Mesodermal cell (in vitro differentiated cells): ENCODE measurements around the gene TLX1.
"Not testable (repeated sequence)": the region's sequence is repeated elsewhere in the genome, so short reads cannot be mapped to it uniquely, and the experiment has no call there.

Experiments
- H3K27ac ChIP-seq: 2 replicates; pipeline ENCODE4 v1.7.0; 2013; ENCODE audit warnings: mild to moderate bottlenecking, low read depth, low read length, moderate library complexity; ENCODE audit not compliant: severe bottlenecking
- H3K36me3 ChIP-seq: 2 replicates; pipeline ENCODE4 v1.7.1; 2013; ENCODE audit warnings: mild to moderate bottlenecking, low read length, moderate library complexity; ENCODE audit not compliant: control insufficient read depth, insufficient read depth
- H3K4me1 ChIP-seq: one replicate; pipeline ENCODE4 v1.7.1; 2013; ENCODE audit warnings: mild to moderate bottlenecking, low read length; ENCODE audit not compliant: insufficient read depth, control insufficient read depth, poor library complexity, severe bottlenecking
- H3K4me3 ChIP-seq: 2 replicates; pipeline ENCODE4 v1.7.0; 2013; ENCODE audit warnings: low read length, control low read depth, mild to moderate bottlenecking; ENCODE audit not compliant: insufficient read depth, poor library complexity, severe bottlenecking; ENCODE audit errors: extremely low read depth
- H3K9me3 ChIP-seq: 2 replicates; pipeline ENCODE4 v1.7.1; 2013; ENCODE audit warnings: mild to moderate bottlenecking, low read length, moderate library complexity; ENCODE audit not compliant: control insufficient read depth
- WGBS, 2 experiments: methylation state at CpG; one replicate each; pipeline ENCODE4 v1.1.5; 2013; ENCODE audit warnings: missing lambda C conversion rate in 2 of 2; ENCODE audit not compliant: insufficient coverage in 2 of 2; 5-methylcytosine and 5-hydroxymethylcytosine counted together

TLX1 gene

DNA sequence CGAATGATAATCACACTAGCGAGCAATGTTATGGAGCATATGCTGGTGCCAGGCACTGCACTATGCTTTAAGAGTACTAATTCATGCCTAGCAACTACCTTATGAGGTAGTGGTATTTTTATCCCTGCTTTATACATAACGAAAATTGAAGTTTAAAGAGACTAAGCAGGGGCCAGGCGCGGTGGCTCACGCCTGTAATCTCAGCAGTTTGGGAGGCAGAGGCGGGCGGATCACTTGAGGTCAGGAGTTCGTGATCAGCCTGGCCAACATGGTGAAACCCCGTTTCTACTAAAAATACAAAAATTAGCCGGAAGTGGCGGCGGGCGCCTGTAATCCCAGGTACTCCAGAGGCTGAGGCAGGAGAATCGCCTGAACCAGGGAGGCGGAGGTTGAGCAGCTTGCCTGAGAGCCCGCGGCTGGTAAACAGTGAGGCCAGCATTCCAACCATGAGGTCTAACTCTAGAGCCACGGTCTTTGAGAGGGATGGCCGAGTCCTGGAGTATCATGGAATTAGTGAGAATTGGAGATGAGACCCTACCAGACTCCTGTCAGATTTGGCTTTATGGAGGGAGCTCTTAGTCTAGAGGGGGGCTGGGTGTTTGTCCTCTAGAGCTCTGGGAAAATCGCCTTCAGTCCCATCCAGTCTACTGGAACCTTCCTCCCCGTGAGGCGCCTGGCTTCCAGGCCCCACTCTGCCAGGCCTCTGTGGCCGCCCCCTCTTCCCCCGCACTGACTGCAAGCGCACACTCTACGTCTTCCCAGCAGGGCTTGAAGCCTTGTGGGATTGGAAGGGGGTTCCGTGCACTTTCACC, 11.6 kb downstream of the TLX1 start:
- no peaks in the 10 kb centered on the region for H3K36me3 ChIP-seq
- no peaks in the 10 kb centered on the region for H3K9me3 ChIP-seq
- H3K4me1 ChIP-seq = peaks cover 16% of the 10 kb centered on the region
- no peak overlapping the region for H3K27ac ChIP-seq
- H3K4me3 ChIP-seq = no peak overlapping the region
- WGBS, 2 experiments = 30 to 36% methylated on average over 17 to 19 of the region's 28 CpGs

DNA sequence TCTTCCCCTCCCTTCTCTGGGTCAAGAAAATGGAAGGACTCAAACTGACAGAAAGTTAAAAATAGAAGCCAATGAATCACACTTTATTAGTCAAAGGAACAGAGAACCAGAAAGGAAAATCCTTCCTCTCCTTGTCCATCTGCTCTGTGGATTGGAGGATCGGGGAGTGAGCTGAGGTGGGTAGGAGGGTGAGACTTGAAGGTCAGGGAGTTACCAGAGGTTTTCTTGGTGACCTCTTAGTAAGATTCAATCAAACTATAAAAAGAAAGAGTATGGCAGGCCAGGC, 12.2 kb downstream of the TLX1 start:
- WGBS, 2 experiments = no CpG with 5 or more reads among the region's 1 CpG
- peaks cover 16% of the 10 kb centered on the region for H3K4me1 ChIP-seq
- no peak overlapping the region for H3K4me3 ChIP-seq
- H3K9me3 ChIP-seq = no peaks in the 10 kb centered on the region
- H3K27ac ChIP-seq = no peak overlapping the region
- H3K36me3 ChIP-seq = no peaks in the 10 kb centered on the region

DNA sequence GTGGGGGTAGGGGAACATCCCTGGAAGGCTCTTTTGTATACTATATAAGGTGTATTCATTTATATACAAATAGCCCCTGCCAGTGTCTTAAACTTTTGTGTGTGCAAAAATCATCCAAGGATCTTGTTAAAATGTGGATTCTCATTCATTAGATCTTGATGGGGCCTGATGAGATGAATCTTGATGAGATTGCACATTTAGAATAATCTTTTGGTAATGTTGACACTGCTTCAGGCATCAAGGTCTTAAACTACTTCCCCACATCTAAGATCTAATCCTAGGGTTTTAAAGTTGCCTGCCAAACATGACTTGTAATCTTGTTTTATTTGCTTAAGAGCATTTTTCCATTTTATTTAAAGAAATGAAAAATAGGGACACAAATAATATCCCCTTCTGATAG, 13.0 kb downstream of the TLX1 start:
- Histone ChIP-seq H3K36me3 (no peaks in the 10 kb centered on the region), H3K9me3 (no peaks in the 10 kb centered on the region), H3K27ac (no peak overlapping the region), H3K4me3 (no peak overlapping the region), H3K4me1 (peaks cover 16% of the 10 kb centered on the region)

DNA sequence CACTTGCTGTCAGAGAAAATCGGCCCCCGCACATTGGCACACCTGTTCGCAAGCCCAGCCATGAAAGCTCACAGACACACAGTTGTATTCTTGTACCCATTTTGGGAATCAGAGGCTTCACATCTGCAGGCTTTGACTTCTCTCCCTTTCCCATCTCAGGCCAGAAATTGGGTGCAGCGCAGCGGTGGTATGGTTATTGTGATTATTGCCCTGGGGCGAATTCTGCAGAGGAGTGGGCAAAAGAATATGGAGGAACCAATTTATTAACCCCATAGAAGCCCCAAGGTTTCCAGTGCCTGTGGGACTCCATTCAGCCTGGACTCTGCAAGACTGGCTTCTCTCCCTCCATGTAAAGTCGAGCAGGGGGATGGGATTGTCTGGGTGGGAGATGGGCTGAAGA, 14.0 kb downstream of the TLX1 start:
- no peak overlapping the region for H3K4me3 ChIP-seq
- no peaks in the 10 kb centered on the region for H3K36me3 ChIP-seq
- H3K4me1 ChIP-seq = peaks cover 14% of the 10 kb centered on the region
- H3K9me3 ChIP-seq = no peaks in the 10 kb centered on the region
- H3K27ac ChIP-seq = no peak overlapping the region
- WGBS, 2 experiments = 85 to 93% methylated on average over 3 of the region's 7 CpGs

DNA sequence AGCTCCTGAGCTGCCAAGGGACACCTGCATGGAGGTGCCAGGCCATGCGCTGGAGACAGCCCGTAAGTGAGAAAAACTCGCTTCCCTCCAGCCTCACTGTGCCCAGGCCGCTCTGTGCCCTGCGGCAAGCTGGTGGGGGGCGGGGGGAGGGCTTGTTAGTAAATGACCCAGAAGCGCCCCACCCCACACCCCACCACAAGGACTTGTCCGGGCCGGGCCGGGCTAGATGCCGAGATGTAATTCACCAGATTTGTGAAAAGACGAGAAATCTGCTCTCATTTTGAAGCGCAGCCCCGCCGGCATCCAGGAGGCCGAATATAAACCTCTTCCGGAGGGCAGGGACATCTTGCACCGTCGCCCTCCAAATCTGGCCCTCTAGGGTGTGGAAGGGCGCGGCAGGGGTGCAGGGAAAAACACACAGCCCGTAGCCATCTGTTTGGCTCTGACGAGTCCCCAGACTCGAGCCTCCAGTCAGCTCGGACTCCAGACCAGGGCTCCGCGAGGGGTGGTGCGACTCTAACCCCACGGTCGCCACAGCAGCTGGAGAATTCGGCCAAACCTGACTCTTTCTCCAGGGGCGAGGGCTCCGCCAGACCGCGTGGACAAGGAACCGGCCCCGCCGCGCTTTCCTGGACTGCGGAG, 14.8 kb downstream of the TLX1 start:
- H3K4me3 ChIP-seq = no peak overlapping the region
- no peak overlapping the region for H3K27ac ChIP-seq
- WGBS, 2 experiments = 7 to 10% methylated on average over 27 to 31 of the region's 40 CpGs
- H3K9me3 ChIP-seq = no peaks in the 10 kb centered on the region
- H3K36me3 ChIP-seq = no peaks in the 10 kb centered on the region
- H3K4me1 ChIP-seq = peaks cover 13% of the 10 kb centered on the region

DNA sequence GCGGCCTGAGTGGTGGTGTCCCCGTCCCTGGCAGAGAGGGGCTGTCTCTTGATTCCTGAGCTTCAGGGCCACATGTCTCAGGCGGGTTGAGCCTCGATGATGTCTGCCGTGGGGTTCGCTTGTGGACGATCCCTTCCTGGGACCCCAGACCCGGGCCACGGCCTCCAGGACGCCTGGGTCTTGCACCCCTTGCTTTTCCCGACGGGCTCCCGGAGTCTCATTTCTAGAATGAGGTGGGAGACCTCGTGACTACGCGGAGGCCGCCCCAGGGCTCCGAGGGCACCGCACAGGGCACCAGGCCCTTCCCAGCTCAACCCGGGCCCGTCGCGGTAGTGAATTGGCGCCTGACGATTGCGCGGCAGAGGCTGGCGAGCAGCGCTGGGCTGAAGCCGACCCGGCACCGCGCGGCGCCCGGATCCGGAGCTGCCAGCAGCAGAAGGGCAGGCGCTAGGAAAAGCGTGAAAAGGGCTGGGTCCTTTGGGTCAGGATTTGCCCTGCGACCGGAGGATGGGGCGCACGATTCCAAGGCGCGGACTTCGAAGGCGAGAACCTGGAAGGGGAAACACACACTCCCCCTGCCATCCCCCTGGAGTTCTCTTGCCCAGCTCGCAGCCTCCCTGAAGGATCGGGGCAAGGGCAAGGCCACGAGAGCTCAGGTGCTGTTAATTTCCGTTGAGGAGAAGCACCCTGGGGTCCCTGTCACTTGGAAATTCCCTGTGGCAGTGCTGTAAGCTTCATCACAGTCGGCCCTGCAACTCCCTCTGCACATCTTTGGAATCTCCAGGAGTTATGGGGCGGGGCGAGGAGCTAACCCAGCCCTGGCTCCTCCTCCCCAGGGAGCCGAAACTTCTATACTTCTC, 15.5 kb downstream of the TLX1 start:
- Histone ChIP-seq H3K4me1 (peaks cover 13% of the 10 kb centered on the region), H3K4me3 (no peak overlapping the region), H3K9me3 (no peaks in the 10 kb centered on the region), H3K27ac (no peak overlapping the region), H3K36me3 (no peaks in the 10 kb centered on the region)
- WGBS, 2 experiments = 3 to 4% methylated on average over 51 to 53 of the region's 55 CpGs

DNA sequence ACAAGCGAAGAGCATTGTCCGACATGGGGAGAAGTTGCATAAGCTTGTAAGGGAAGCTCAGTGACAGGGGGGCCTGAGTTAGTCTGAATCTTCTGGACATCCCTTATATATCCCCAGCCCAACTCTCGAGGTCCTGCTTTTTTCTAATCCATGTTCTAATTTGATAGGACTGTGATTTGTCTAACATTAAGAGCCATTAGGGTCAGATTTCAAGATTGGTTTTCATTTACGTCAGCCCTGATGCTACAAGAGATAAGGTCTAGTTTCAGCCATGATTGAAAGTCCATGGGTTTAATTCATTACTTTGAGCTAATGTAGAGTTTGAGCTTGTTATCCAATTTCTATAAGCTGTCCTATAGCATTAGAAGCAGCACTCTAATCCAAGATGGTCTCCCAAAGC, 20.3 kb downstream of the TLX1 start:
- 68 to 83% methylated on average over 2 to 3 of the region's 4 CpGs for WGBS, 2 experiments
- Histone ChIP-seq H3K27ac (no peak overlapping the region), H3K4me1 (peaks cover 10% of the 10 kb centered on the region), H3K36me3 (no peaks in the 10 kb centered on the region), H3K9me3 (no peaks in the 10 kb centered on the region), H3K4me3 (no peak overlapping the region)

DNA sequence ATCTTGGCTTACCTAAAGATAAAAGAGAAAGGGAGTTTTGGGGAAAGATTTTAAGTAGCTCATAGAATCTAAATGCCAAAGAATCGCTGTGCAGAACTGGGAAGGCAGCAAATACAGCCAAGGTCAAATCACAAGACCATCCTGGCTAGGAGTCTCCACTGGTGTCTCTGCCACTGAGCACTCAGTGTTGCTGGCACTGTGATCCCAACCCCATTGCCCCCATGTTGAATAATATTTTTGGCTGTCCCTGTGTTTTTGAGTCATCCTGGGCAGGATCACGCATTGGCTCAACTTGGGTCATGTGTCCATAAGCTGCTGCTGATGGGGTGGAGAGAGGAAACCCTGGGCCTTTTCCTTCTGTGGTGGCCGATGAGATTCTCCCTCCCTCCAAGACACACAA, 21.2 kb downstream of the TLX1 start:
- H3K4me3 ChIP-seq = no peak overlapping the region

DNA sequence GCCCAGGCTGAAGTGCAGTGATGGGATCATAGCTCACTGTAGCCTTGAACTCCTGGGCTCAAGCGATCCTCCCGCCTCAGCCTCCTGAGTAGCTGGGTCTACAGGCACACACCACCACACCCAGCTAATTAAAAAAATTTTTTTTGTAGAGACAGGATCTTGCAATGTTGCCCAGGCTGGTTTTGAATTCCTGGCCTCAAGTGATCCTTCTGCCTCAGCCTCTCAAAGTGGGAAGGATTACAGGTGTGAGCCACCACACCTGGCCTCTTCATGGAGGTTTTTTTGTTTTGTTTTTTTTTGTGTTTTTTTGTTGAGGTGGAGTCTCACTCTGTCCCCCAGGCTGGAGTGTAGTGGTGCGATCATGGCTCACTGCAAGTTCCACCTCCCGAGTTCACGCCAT, 23.4 kb downstream of the TLX1 start:
- WGBS, 2 experiments = 71 to 90% methylated on average over 2 to 3 of the region's 5 CpGs
- H3K27ac ChIP-seq, H3K4me3 ChIP-seq, H3K36me3 ChIP-seq, H3K9me3 ChIP-seq: not testable (repeated sequence)
- H3K4me1 ChIP-seq = peaks cover 24% of the 10 kb centered on the region

More for the DNA sequence above, 21.2 kb downstream of the TLX1 start:
- Histone ChIP-seq H3K36me3 (no peaks in the 10 kb centered on the region), H3K27ac (no peak overlapping the region), H3K9me3 (no peaks in the 10 kb centered on the region), H3K4me1 (peaks cover 14% of the 10 kb centered on the region)
- 86 to 100% methylated on average over 1 of the region's 3 CpGs for WGBS, 2 experiments

DNA sequence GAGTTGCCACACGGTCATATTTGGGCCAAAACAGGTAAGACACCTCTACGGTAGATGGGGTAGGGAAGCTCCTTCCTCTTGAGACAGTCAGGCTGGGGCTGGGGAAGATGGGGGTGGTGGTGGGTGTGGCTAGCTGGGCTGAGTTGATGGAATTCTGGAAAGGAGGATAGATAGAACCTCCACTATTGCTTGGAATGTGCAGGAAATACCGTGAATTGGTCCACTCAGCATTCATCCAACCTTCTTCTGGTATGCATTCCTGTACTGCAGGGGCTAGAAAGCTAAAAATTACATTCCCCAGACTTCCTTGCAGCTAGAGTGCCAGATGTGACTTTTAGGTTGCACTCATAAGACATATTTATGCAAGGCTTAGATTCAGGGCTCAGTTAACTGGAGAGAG, 24.8 kb downstream of the TLX1 start:
- Histone ChIP-seq H3K9me3 (no peaks in the 10 kb centered on the region), H3K4me1 (peaks cover 24% of the 10 kb centered on the region), H3K4me3 (no peak overlapping the region), H3K27ac (no peak overlapping the region), H3K36me3 (no peaks in the 10 kb centered on the region)
- WGBS, 2 experiments = 17 to 74% methylated on average over 1 to 3 of the region's 3 CpGs
